Naive thymus-derived CD4-positive, alpha-beta T cell (primary cell): ENCODE measurements around the gene MALL. TPM values are rescaled to one million over a fixed set of nuclear protein-coding genes. Genes with fewer than 3 reads are reported as not detected.
"Not testable (repeated sequence)": the region's sequence is repeated elsewhere in the genome, so short reads cannot be mapped to it uniquely, and the experiment has no call there.

Experiments
- ATAC-seq: fragments of 150-1000 bp; cut with Tn5 transposase; 2 replicates; pipeline ENCODE4 v1.10.0; 2021; ENCODE audit warnings: mild to moderate bottlenecking, moderate library complexity
- CTCF ChIA-PET: fragments of 350-600 bp; sonication (Branson Sonifier 250); formaldehyde crosslinking; loops from one replicate; lab custom pipeline; 2021; ENCODE audit warnings: antibody characterized with exemption; lab: Charles Lee
- POLR2A ChIA-PET: fragments of 350-600 bp; sonication (Branson Sonifier 250); formaldehyde crosslinking; loops from one replicate; lab custom pipeline; 2021; ENCODE audit warnings: antibody characterized with exemption, inconsistent platforms; lab: Charles Lee
- DNase-seq, 9 donors: peaks; one replicate each; pipeline versions ENCODE4 v3.0.0 to v3.0.0-alpha.2; 2020 to 2022; ENCODE audit warnings: mixed read lengths in 1 of 9
- H3K27ac ChIP-seq: one replicate; pipeline ENCODE4 v1.7.0; 2013; ENCODE audit warnings: mild to moderate bottlenecking, low read depth, low read length, moderate library complexity
- H3K27me3 ChIP-seq, 2 donors: one replicate each; pipeline ENCODE4 v1.7.0; 2013; ENCODE audit warnings: low read length in 2 of 2, mild to moderate bottlenecking in 2 of 2, moderate library complexity in 2 of 2; ENCODE audit not compliant: control insufficient read depth in 2 of 2, insufficient read depth in 2 of 2
- H3K36me3 ChIP-seq, 3 experiments: 1 replicate in 2 of 3; 2 replicates in 1 of 3; pipeline ENCODE4 v1.7.0; 2013; ENCODE audit warnings: low read length in 3 of 3, mild to moderate bottlenecking in 3 of 3, moderate library complexity in 1 of 3; ENCODE audit not compliant: insufficient read depth in 3 of 3, control insufficient read depth in 2 of 3
- H3K4me1 ChIP-seq, 2 donors: one replicate each; pipeline ENCODE4 v1.7.0; 2013; ENCODE audit warnings: low read length in 2 of 2, mild to moderate bottlenecking in 2 of 2, moderate library complexity in 1 of 2; ENCODE audit not compliant: control insufficient read depth in 2 of 2, insufficient read depth in 2 of 2
- H3K4me3 ChIP-seq: 2 replicates; pipeline ENCODE4 v1.7.0; 2013; ENCODE audit warnings: mild to moderate bottlenecking, low read length
- H3K9me3 ChIP-seq, 3 experiments: 1 replicate in 2 of 3; 2 replicates in 1 of 3; pipeline ENCODE4 v1.7.0; 2013; ENCODE audit warnings: low read length in 3 of 3; ENCODE audit not compliant: control insufficient read depth in 2 of 3
- H3K27ac Mint-ChIP-seq, 9 donors: one replicate each; pipeline ENCODE4 v1.8.0; 2020 to 2022; ENCODE audit warnings: mixed read lengths in 9 of 9, mild to moderate bottlenecking in 8 of 9, moderate library complexity in 5 of 9, inconsistent platforms in 2 of 9
- H3K27me3 Mint-ChIP-seq, 5 donors: one replicate each; pipeline ENCODE4 v1.8.0; 2021 to 2022; ENCODE audit warnings: mixed read lengths in 5 of 5, mild to moderate bottlenecking in 1 of 5
- H3K36me3 Mint-ChIP-seq, 5 donors: one replicate each; pipeline ENCODE4 v1.8.0; 2020 to 2022; ENCODE audit warnings: mixed read lengths in 5 of 5, mild to moderate bottlenecking in 3 of 5, inconsistent platforms in 1 of 5
- H3K4me1 Mint-ChIP-seq, 7 donors: one replicate each; pipeline ENCODE4 v1.8.0; 2020 to 2022; ENCODE audit warnings: mixed read lengths in 7 of 7, mild to moderate bottlenecking in 3 of 7, inconsistent platforms in 1 of 7
- H3K4me3 Mint-ChIP-seq, 10 donors: one replicate each; pipeline ENCODE4 v1.8.0; 2020 to 2022; ENCODE audit warnings: mild to moderate bottlenecking in 10 of 10, mixed read lengths in 10 of 10, moderate library complexity in 6 of 10, inconsistent platforms in 2 of 10
- H3K9me3 Mint-ChIP-seq, 11 donors: one replicate each; pipeline ENCODE4 v1.8.0; 2020 to 2022; ENCODE audit warnings: mixed read lengths in 11 of 11, mild to moderate bottlenecking in 4 of 11, inconsistent platforms in 1 of 11, moderate library complexity in 1 of 11
- intact Hi-C, 2 donors: fragments of 100-400 bp; cut with micrococcal nuclease; formaldehyde crosslinking; loops; one replicate each; pipeline ENCODE4 v1.15.1; 2023
- polyA plus RNA-seq, 2 donors: library from polyadenylated mRNA; unstranded; fragments of 300-500 nt; fragmentation: Illumina TruSeq; gene quantifications; one replicate each; pipeline ENCODE4 v1.2.3, GENCODE V29; 2021
- total RNA-seq, 6 experiments: library from RNA in 5 of 6; stranded (reverse) in 5 of 6; gene quantifications; 1 replicate in 5 of 6; 2 replicates in 1 of 6; pipeline ENCODE4 v1.2.3 and lab custom pipeline; 2021 to 2026

The MALL gene
- total and polyA plus RNA-seq, 7 experiments from 2014 or later: 0.46 TPM; not detected in 6

- no peak overlapping the region for H3K4me3 Mint-ChIP-seq
Measured at GRCh38 chr2:110099038-110099425, 16.6 kb downstream of the MALL start.

GRCh38 chr2:110097506-110098220 lies 18.0 kb downstream of the MALL start:
- H3K27ac Mint-ChIP-seq: no peak overlapping the region
- H3K36me3 ChIP-seq: no peaks in the 10 kb centered on the region
- no peaks in the 10 kb centered on the region for H3K27me3 ChIP-seq
- peaks cover 0 to 15% (median 0%) of the 10 kb centered on the region in 7 donors for H3K4me1 Mint-ChIP-seq
- H3K27ac ChIP-seq: no peak overlapping the region
- H3K9me3 ChIP-seq: no peaks in the 10 kb centered on the region
- intact Hi-C loops: no loop called here
- H3K36me3 Mint-ChIP-seq: peaks cover 0 to 4% (median 0%) of the 10 kb centered on the region in 5 donors
- CTCF ChIA-PET: no interaction called here
- POLR2A ChIA-PET: no interaction called here
- H3K4me3 Mint-ChIP-seq: no peak overlapping the region
- peaks cover 5 to 20% (median 19%) of the 10 kb centered on the region in 5 donors for H3K27me3 Mint-ChIP-seq
- DNase-seq: no peak
- no peak overlapping the region for H3K4me3 ChIP-seq
- H3K4me1 ChIP-seq: no peaks in the 10 kb centered on the region
- no peak for ATAC-seq
- peaks cover 0 to 4% (median 0%) of the 10 kb centered on the region in 11 donors for H3K9me3 Mint-ChIP-seq

More at GRCh38 chr2:110099038-110099425, 16.6 kb downstream of the MALL start:
- Mint-ChIP-seq H3K4me1 (peaks cover 0 to 15% (median 0%) of the 10 kb centered on the region in 7 donors), H3K27me3 (peaks cover 5 to 31% (median 22%) of the 10 kb centered on the region in 5 donors), H3K27ac (no peak overlapping the region), H3K9me3 (peaks cover 0 to 4% (median 0%) of the 10 kb centered on the region in 11 donors), H3K36me3 (peaks cover 0 to 4% (median 0%) of the 10 kb centered on the region in 5 donors)
- no peak for ATAC-seq
- DNase-seq: no peak
- CTCF ChIA-PET: no interaction called here
- Histone ChIP-seq H3K9me3 (no peaks in the 10 kb centered on the region), H3K4me3 (no peak overlapping the region), H3K4me1 (no peaks in the 10 kb centered on the region), H3K27ac (no peak overlapping the region), H3K36me3 (no peaks in the 10 kb centered on the region), H3K27me3 (no peaks in the 10 kb centered on the region)
- intact Hi-C loops: no loop called here
- POLR2A ChIA-PET: no interaction called here

GRCh38 chr2:110095994-110096633 lies 19.5 kb downstream of the MALL start:
- intact Hi-C loops: no loop called here
- Mint-ChIP-seq H3K4me1 (peaks cover 0 to 7% (median 0%) of the 10 kb centered on the region in 7 donors), H3K27ac (no peak overlapping the region), H3K9me3 (peaks cover 0 to 4% (median 0%) of the 10 kb centered on the region in 11 donors), H3K27me3 (peaks cover 4 to 19% (median 10%) of the 10 kb centered on the region in 5 donors), H3K36me3 (peaks cover 0 to 4% (median 0%) of the 10 kb centered on the region in 5 donors), H3K4me3 (no peak overlapping the region)
- H3K36me3 ChIP-seq: no peaks in the 10 kb centered on the region
- H3K27ac ChIP-seq: no peak overlapping the region
- ATAC-seq (no peak), DNase-seq (no peak)
- ChIA-PET POLR2A (no interaction called here), CTCF (no interaction called here)
- no peaks in the 10 kb centered on the region for H3K4me1 ChIP-seq
- H3K9me3 ChIP-seq: no peaks in the 10 kb centered on the region
- H3K27me3 ChIP-seq: no peaks in the 10 kb centered on the region
- no peak overlapping the region for H3K4me3 ChIP-seq

GRCh38 chr2:110094884-110095534 lies 20.6 kb downstream of the MALL start:
- H3K9me3 ChIP-seq, H3K4me1 Mint-ChIP-seq, CTCF ChIA-PET, H3K4me1 ChIP-seq, POLR2A ChIA-PET, H3K9me3 Mint-ChIP-seq, DNase-seq, ATAC-seq, H3K4me3 Mint-ChIP-seq, H3K4me3 ChIP-seq, intact Hi-C loops, H3K36me3 Mint-ChIP-seq, H3K27ac Mint-ChIP-seq, H3K27me3 ChIP-seq, H3K27ac ChIP-seq, H3K36me3 ChIP-seq: not testable (repeated sequence)
- H3K27me3 Mint-ChIP-seq: peaks cover 4 to 19% (median 10%) of the 10 kb centered on the region in 5 donors

- not testable (repeated sequence) for H3K27me3 ChIP-seq
Measured at GRCh38 chr2:110093924-110094323, 21.7 kb downstream of the MALL start.

GRCh38 chr2:110090164-110090563 lies 25.5 kb downstream of the MALL start:
- DNase-seq, H3K9me3 Mint-ChIP-seq: not testable (repeated sequence)

More at GRCh38 chr2:110093924-110094323, 21.7 kb downstream of the MALL start:
- peaks cover 4 to 19% (median 10%) of the 10 kb centered on the region in 5 donors for H3K27me3 Mint-ChIP-seq
- POLR2A ChIA-PET, H3K4me1 ChIP-seq, H3K9me3 Mint-ChIP-seq, H3K4me1 Mint-ChIP-seq, ATAC-seq, DNase-seq, H3K4me3 Mint-ChIP-seq, intact Hi-C loops, H3K9me3 ChIP-seq, CTCF ChIA-PET, H3K4me3 ChIP-seq, H3K36me3 ChIP-seq, H3K36me3 Mint-ChIP-seq, H3K27ac Mint-ChIP-seq, H3K27ac ChIP-seq: not testable (repeated sequence)

More at GRCh38 chr2:110090164-110090563, 25.5 kb downstream of the MALL start:
- H3K27me3 Mint-ChIP-seq, H3K27me3 ChIP-seq, H3K36me3 Mint-ChIP-seq, H3K27ac ChIP-seq, H3K9me3 ChIP-seq, H3K4me1 ChIP-seq, H3K4me3 Mint-ChIP-seq, CTCF ChIA-PET, H3K4me1 Mint-ChIP-seq, H3K27ac Mint-ChIP-seq, H3K36me3 ChIP-seq, POLR2A ChIA-PET, ATAC-seq, H3K4me3 ChIP-seq, intact Hi-C loops: not testable (repeated sequence)
